Liver (tissue), 9 donors: Measurements from ENCODE around the gene EML4. TPM values are rescaled to one million over a fixed set of nuclear protein-coding genes. Genes with fewer than 3 reads are reported as not detected.

Experiments used
- DNase-seq: peaks from one replicate; pipeline ENCODE4 v3.0.0-alpha.2; 2017; ENCODE audit warnings: low spot score
- H3K27ac ChIP-seq, 2 donors: one replicate each; pipeline ENCODE4 v1.7.0; 2013; ENCODE audit warnings: inconsistent platforms in 2 of 2, low read length in 2 of 2, control low read depth in 1 of 2, low read depth in 1 of 2, mild to moderate bottlenecking in 1 of 2
- H3K27me3 ChIP-seq, 4 donors: one replicate each; pipeline versions ENCODE4 v1.6.1 to v1.7.0; 2013; ENCODE audit warnings: low read length in 3 of 4, inconsistent platforms in 1 of 4, mild to moderate bottlenecking in 1 of 4, moderate library complexity in 1 of 4; ENCODE audit not compliant: control insufficient read depth in 4 of 4, insufficient read depth in 4 of 4
- H3K36me3 ChIP-seq, 4 donors: one replicate each; pipeline versions ENCODE4 v1.6.1 to v1.7.0; 2013; ENCODE audit warnings: low read length in 3 of 4, mild to moderate bottlenecking in 3 of 4, low read depth in 1 of 4, moderate library complexity in 1 of 4; ENCODE audit not compliant: control insufficient read depth in 4 of 4, insufficient read depth in 3 of 4
- H3K4me1 ChIP-seq, 4 donors: one replicate each; pipeline versions ENCODE4 v1.6.1 to v1.7.0; 2013; ENCODE audit warnings: low read length in 3 of 4, mild to moderate bottlenecking in 3 of 4, moderate library complexity in 1 of 4; ENCODE audit not compliant: control insufficient read depth in 4 of 4, insufficient read depth in 4 of 4
- H3K4me3 ChIP-seq, 3 donors: one replicate each; pipeline versions ENCODE4 v1.6.1 to v1.7.0; 2013; ENCODE audit warnings: low read length in 3 of 3, control low read depth in 1 of 3, low read depth in 1 of 3, mild to moderate bottlenecking in 1 of 3
- H3K9ac ChIP-seq, 2 donors: one replicate each; pipeline ENCODE4 v1.7.0; 2013; ENCODE audit warnings: low read length in 2 of 2, mild to moderate bottlenecking in 2 of 2, moderate library complexity in 2 of 2, control low read depth in 1 of 2, low read depth in 1 of 2
- H3K9me3 ChIP-seq, 4 donors: one replicate each; pipeline versions ENCODE4 v1.6.1 to v1.7.0; 2013; ENCODE audit warnings: low read length in 3 of 4; ENCODE audit not compliant: control insufficient read depth in 4 of 4
- ATF3 ChIP-seq: IDR thresholded peaks from 2 replicates; pipeline ENCODE4 v1.6.1; 2016; ENCODE audit warnings: antibody characterized with exemption
- CTCF ChIP-seq: fragments of 150-350 bp; IDR thresholded peaks from 2 replicates; pipeline ENCODE4 v1.5.1; 2017; ENCODE audit warnings: improper control_type of control experiment, low read depth, low read length; ENCODE audit not compliant: missing input control
- EGR1 ChIP-seq, 2 donors: IDR thresholded peaks; 2 replicates each; pipeline ENCODE4 v1.6.1; 2016 to 2018; ENCODE audit warnings: antibody characterized with exemption in 2 of 2, low read depth in 2 of 2
- FOXA1 ChIP-seq: IDR thresholded peaks from 2 replicates; pipeline ENCODE4 v1.6.1; 2016; ENCODE audit warnings: antibody characterized with exemption
- FOXA2 ChIP-seq: IDR thresholded peaks from 2 replicates; pipeline ENCODE4 v1.6.1; 2016; ENCODE audit warnings: antibody characterized with exemption
- GABPA ChIP-seq, 2 donors: IDR thresholded peaks in 1 of 2; conservative IDR thresholded peaks in 1 of 2; 2 replicates each; pipeline ENCODE4 v1.6.1; 2016; ENCODE audit warnings: antibody characterized with exemption in 2 of 2, mild to moderate bottlenecking in 1 of 2, moderate library complexity in 1 of 2
- HNF4A ChIP-seq, 2 donors: conservative IDR thresholded peaks; 2 replicates each; pipeline ENCODE4 v1.6.1; 2016; ENCODE audit warnings: antibody characterized with exemption in 2 of 2, mild to moderate bottlenecking in 2 of 2
- HNF4G ChIP-seq: IDR thresholded peaks from 2 replicates; pipeline ENCODE4 v1.6.1; 2016; ENCODE audit warnings: antibody characterized with exemption
- JUND ChIP-seq, 2 donors: IDR thresholded peaks; 2 replicates each; pipeline ENCODE4 v1.6.1; 2016; ENCODE audit warnings: antibody characterized with exemption in 2 of 2
- MAX ChIP-seq: IDR thresholded peaks from 2 replicates; pipeline ENCODE4 v1.6.1; 2016; ENCODE audit warnings: antibody characterized with exemption
- NR2F2 ChIP-seq: IDR thresholded peaks from 2 replicates; pipeline ENCODE4 v1.6.1; 2016; ENCODE audit warnings: antibody characterized with exemption
- RAD21 ChIP-seq, 2 donors: IDR thresholded peaks; 2 replicates each; pipeline ENCODE4 v1.6.1; 2016; ENCODE audit warnings: antibody characterized with exemption in 2 of 2, mild to moderate bottlenecking in 2 of 2
- REST ChIP-seq: IDR thresholded peaks from 2 replicates; pipeline ENCODE4 v1.6.1; 2016; ENCODE audit warnings: antibody characterized with exemption, mild to moderate bottlenecking
- RXRA ChIP-seq, 2 donors: IDR thresholded peaks; 2 replicates each; pipeline ENCODE4 v1.6.1; 2017 to 2018; ENCODE audit warnings: antibody characterized with exemption in 2 of 2, mild to moderate bottlenecking in 1 of 2
- SP1 ChIP-seq: IDR thresholded peaks from 2 replicates; pipeline ENCODE4 v1.6.1; 2018; ENCODE audit warnings: antibody characterized with exemption, mild to moderate bottlenecking
- TAF1 ChIP-seq: conservative IDR thresholded peaks from 2 replicates; pipeline ENCODE4 v1.6.1; 2016; ENCODE audit warnings: antibody characterized with exemption, mild to moderate bottlenecking
- YY1 ChIP-seq: IDR thresholded peaks from 2 replicates; pipeline ENCODE4 v1.6.1; 2016; ENCODE audit warnings: antibody characterized with exemption, mild to moderate bottlenecking
- ZBTB33 ChIP-seq: IDR thresholded peaks from 2 replicates; pipeline ENCODE4 v1.6.1; 2016; ENCODE audit warnings: antibody characterized with exemption
- WGBS: extraction: QIAGEN DNeasy Blood & Tissue Kit; methylation state at CpG from one replicate; pipeline ENCODE4 v1.1.7; 2013; 5-methylcytosine and 5-hydroxymethylcytosine counted together
- polyA plus RNA-seq, 2 donors: library from polyadenylated mRNA; stranded (reverse) in 1 of 2; unstranded in 1 of 2; fragments of 200-250 nt in 1 of 2; fragments of >200 nt in 1 of 2; fragmentation: Nextera tagmentation in 1 of 2; extraction: Ambion mirVana in 1 of 2; gene quantifications; one replicate each; pipeline versions ENCODE4 v1.2.1 to v1.2.3, GENCODE V29; 2013 to 2015
- total RNA-seq, 2 donors: library from RNA; depleted of rRNA; stranded (reverse); fragments of >200 nt; gene quantifications; one replicate each; pipeline ENCODE4 v1.2.3, GENCODE V29; 2014
- donor health status: healthy.
- donor health status: healthy.
- donor health status: healthy.
- donor health status: healthy.
- donor health status: healthy.

The EML4 gene
- total and polyA plus RNA-seq, 4 donors, result 12.8 to 49.6 (median 34.8) TPM

GRCh38 chr2:42238644-42239288 is 69.6 kb downstream of the EML4 start:
- no peak for TF ChIP-seq EGR1 (IDR thresholded peaks at IDR 0.05; ENCODE audit: low read depth in 2 of 2)
- peak; percentile 40 for TF ChIP-seq NR2F2
- no peak for TF ChIP-seq FOXA1
- no peak for TF ChIP-seq YY1
- no peak for TF ChIP-seq FOXA2
- peak; percentile 61 to 86 for TF ChIP-seq RXRA (IDR thresholded peaks at IDR 0.05)
- TF ChIP-seq ZBTB33, result no peak
- TF ChIP-seq MAX, result no peak
- TF ChIP-seq ATF3, result no peak
- TF ChIP-seq JUND (IDR thresholded peaks at IDR 0.05), result peak in 1 of 2 donors; percentile 11
- no peak for TF ChIP-seq TAF1
- peak in 1 of 2 donors; percentile 50 for TF ChIP-seq HNF4A (conservative IDR thresholded peaks at IDR 0.05)
- TF ChIP-seq HNF4G, result no peak
- no peak for TF ChIP-seq SP1
- peak; percentile 86 to 90 for TF ChIP-seq RAD21 (IDR thresholded peaks at IDR 0.05)
- TF ChIP-seq REST, result no peak
- peak; percentile 54 for TF ChIP-seq CTCF
- TF ChIP-seq GABPA (IDR thresholded peaks at IDR 0.05 in 1 of 2, conservative IDR thresholded peaks at IDR 0.05 in 1 of 2), result no peak
- H3K27me3 ChIP-seq, result no peaks in the 10 kb centered on the region
- DNase-seq, result peak; percentile 46
- no peak overlapping the region for H3K4me3 ChIP-seq
- no peaks in the 10 kb centered on the region for H3K9me3 ChIP-seq
- H3K36me3 ChIP-seq, result no peaks in the 10 kb centered on the region
- H3K27ac ChIP-seq, result no peak overlapping the region
- peaks cover 2 to 12% (median 7%) of the 10 kb centered on the region in 4 donors for H3K4me1 ChIP-seq
- H3K9ac ChIP-seq, result no peak overlapping the region
- 46% methylated on average over 7 of the region's 7 CpGs for WGBS
